Activated T-helper 1 cell treated with anti-CD3 and anti-CD28 coated beads, Interleukin-12 subunit alpha, Interleukin-12 subunit beta, Interleukin-2, Interleukin-4 antibody, amounts not matched to agents 30 ng/mL and 10 ng/mL and 1 ng/mL, durations not matched to agents 14 hours and 24 hours and 36 hours (primary cell): ENCODE data around the gene PRAF2. TPM values are rescaled to one million over a fixed set of nuclear protein-coding genes. Genes with fewer than 3 reads are reported as not detected.

Experiments used
- DNase-seq: peaks from one replicate; pipeline ENCODE4 v3.0.0; 2021; ENCODE audit warnings: low spot score
- H3K27ac Mint-ChIP-seq: one replicate; pipeline ENCODE4 v1.8.0; 2021; ENCODE audit warnings: mild to moderate bottlenecking, mixed read lengths
- H3K27me3 Mint-ChIP-seq: one replicate; pipeline ENCODE4 v1.8.0; 2022; ENCODE audit warnings: mild to moderate bottlenecking, moderate library complexity, mixed read lengths; ENCODE audit not compliant: insufficient read depth
- H3K36me3 Mint-ChIP-seq: one replicate; pipeline ENCODE4 v1.8.0; 2021; ENCODE audit warnings: low read depth, mixed read lengths
- H3K4me1 Mint-ChIP-seq: one replicate; pipeline ENCODE4 v1.8.0; 2021; ENCODE audit warnings: low read depth, mixed read lengths
- H3K4me3 Mint-ChIP-seq: one replicate; pipeline ENCODE4 v1.8.0; 2021; ENCODE audit warnings: mild to moderate bottlenecking, moderate library complexity, mixed read lengths
- H3K9me3 Mint-ChIP-seq: one replicate; pipeline ENCODE4 v1.8.0; 2021; ENCODE audit warnings: mixed read lengths
- intact Hi-C: fragments of 100-400 bp; cut with micrococcal nuclease; formaldehyde crosslinking; loops from one replicate; pipeline ENCODE4 v1.15.1; 2024
- total RNA-seq: library from RNA; stranded (reverse); gene quantifications from 2 replicates; pipeline ENCODE4 v1.2.3, GENCODE V29; 2022

The PRAF2 gene
- total RNA-seq, 1 donor from 2014 or later, result 15.4 TPM

- Mint-ChIP-seq H3K27me3 (no peaks in the 10 kb centered on the region), H3K36me3 (peaks cover 19% of the 10 kb centered on the region)
- intact Hi-C loops, result no loop called here
These were observed 43.9 kb downstream of the PRAF2 start for GRCh38 chrX:49029876-49030275.

More at GRCh38 chrX:49029876-49030275, 43.9 kb downstream of the PRAF2 start:
- DNase-seq, result no peak
- Mint-ChIP-seq H3K9me3 (no peaks in the 10 kb centered on the region), H3K4me1 (no peaks in the 10 kb centered on the region), H3K4me3 (no peak overlapping the region), H3K27ac (no peak overlapping the region)

Other genes starting within 250 kb of the PRAF2 start
- not detected in 2 replicates for gene ERAS, start 247.5 kb downstream of the PRAF2 start, total RNA-seq
- 0.36 and 0.42 TPM in 2 replicates for gene PCSK1N, start 238.4 kb downstream of the PRAF2 start, total RNA-seq
- gene TIMM17B, start 176.2 kb downstream of the PRAF2 start, total RNA-seq, result 72.2 and 72.3 TPM in 2 replicates
- 112 and 119 TPM in 2 replicates for gene PQBP1, start 176.1 kb downstream of the PRAF2 start, total RNA-seq
- 24.9 and 26.5 TPM in 2 replicates for gene SLC35A2, start 162.4 kb downstream of the PRAF2 start, total RNA-seq
- 475 and 478 TPM in 2 replicates for gene PIM2, start 155.0 kb downstream of the PRAF2 start, total RNA-seq
- 84.1 and 84.8 TPM in 2 replicates for gene OTUD5, start 116.4 kb downstream of the PRAF2 start, total RNA-seq
- gene KCND1, start 102.2 kb downstream of the PRAF2 start, total RNA-seq, result 3.3 and 4.0 TPM in 2 replicates
- 85.8 and 89.2 TPM in 2 replicates for gene GRIPAP1, start 71.7 kb downstream of the PRAF2 start, total RNA-seq
- gene TFE3, start 30.6 kb downstream of the PRAF2 start, total RNA-seq, result 34.4 and 37.0 TPM in 2 replicates
- 4.4 and 5.1 TPM in 2 replicates for gene CCDC120, start 15.0 kb downstream of the PRAF2 start, total RNA-seq
- 49.1 and 53.0 TPM in 2 replicates for gene WDR45, start 5.9 kb upstream of the PRAF2 start, total RNA-seq
- gene GPKOW, start 49.7 kb upstream of the PRAF2 start, total RNA-seq, result 26.6 and 28.1 TPM in 2 replicates
- gene MAGIX, start 88.8 kb upstream of the PRAF2 start, total RNA-seq, result 1.4 and 2.8 TPM in 2 replicates
- 72.9 and 73.2 TPM in 2 replicates for gene PLP2, start 97.9 kb upstream of the PRAF2 start, total RNA-seq
- gene PRICKLE3, start 112.4 kb upstream of the PRAF2 start, total RNA-seq, result 19.5 and 20.4 TPM in 2 replicates
- gene SYP, start 126.2 kb upstream of the PRAF2 start, total RNA-seq, result 2.9 and 3.3 TPM in 2 replicates
- 0.05 and 0.13 TPM in 2 replicates for gene CACNA1F, start 159.3 kb upstream of the PRAF2 start, total RNA-seq
- 26.0 and 28.5 TPM in 2 replicates for gene CCDC22, start 161.5 kb upstream of the PRAF2 start, total RNA-seq
- 14.3 and 14.4 TPM in 2 replicates for gene FOXP3, start 190.7 kb upstream of the PRAF2 start, total RNA-seq
- gene PPP1R3F, start 195.8 kb upstream of the PRAF2 start, total RNA-seq, result 6.5 and 6.9 TPM in 2 replicates
- gene GAGE10, start 229.6 kb upstream of the PRAF2 start, total RNA-seq, result not detected in 2 replicates
- not detected in 2 replicates for gene GAGE12J, start 248.0 kb upstream of the PRAF2 start, total RNA-seq